HG03520 (cell line): ENCODE results near the gene MAGEB18.

Experiments used
- ATAC-seq: cut with Tn5 transposase; IDR thresholded peaks from one replicate; pipeline ENCODE4 v1.9.1; 2021; ENCODE audit warnings: mild to moderate bottlenecking, moderate library complexity; ENCODE audit not compliant: unreplicated experiment

The MAGEB18 gene

GRCh38 chrX:26138274-26138673 lies at the start of gene MAGEB18:
TSS of gene MAGEB18 (plus strand) at chrX:26138343. CDS start at chrX:26138986, 643 bp downstream.
- no peak for ATAC-seq

- no peak for ATAC-seq
Measured at GRCh38 chrX:26100421-26100920, 37.7 kb upstream of the MAGEB18 start.

- ATAC-seq = no peak
Measured at GRCh38 chrX:26109142-26109541, 29.0 kb upstream of the MAGEB18 start.

- ATAC-seq = no peak
Measured at GRCh38 chrX:26146024-26146423, 7.9 kb downstream of the MAGEB18 start.

- no peak for ATAC-seq
Measured at GRCh38 chrX:26160301-26160700, 22.2 kb downstream of the MAGEB18 start, which contains the start of gene MAGEB6B. TSS of gene MAGEB6B (plus strand) at chrX:26160601. CDS start at chrX:26160601, 0 bp downstream.
